Progenitor cell of endocrine pancreas (in vitro differentiated cells): ENCODE data around the gene CENPU. TPM values are rescaled to one million over a fixed set of nuclear protein-coding genes. Genes with fewer than 3 reads are reported as not detected.

ENCODE experiments used
- DNase-seq: peaks from one replicate; pipeline ENCODE4 v3.0.0; 2021; ENCODE audit warnings: low spot score; ENCODE audit not compliant: unreplicated experiment
- H3K27ac Mint-ChIP-seq: 2 replicates; pipeline ENCODE4 v1.8.0; 2021; ENCODE audit warnings: mild to moderate bottlenecking, moderate library complexity, mixed read lengths
- H3K27me3 Mint-ChIP-seq: 2 replicates; pipeline ENCODE4 v1.8.0; 2021; ENCODE audit warnings: mixed read lengths
- H3K36me3 Mint-ChIP-seq: 2 replicates; pipeline ENCODE4 v1.8.0; 2022; ENCODE audit warnings: mixed read lengths; ENCODE audit not compliant: insufficient read depth
- H3K4me1 Mint-ChIP-seq: 2 replicates; pipeline ENCODE4 v1.8.0; 2021; ENCODE audit warnings: low read depth, mixed read lengths
- H3K4me3 Mint-ChIP-seq: 2 replicates; pipeline ENCODE4 v1.8.0; 2021; ENCODE audit warnings: low read depth, mild to moderate bottlenecking, moderate library complexity, mixed read lengths
- H3K9me3 Mint-ChIP-seq: 2 replicates; pipeline ENCODE4 v1.8.0; 2021; ENCODE audit warnings: low read depth, mixed read lengths
- CTCF ChIP-seq: fragments of 200-600 bp; sonication (generic); IDR thresholded peaks from one replicate; pipeline ENCODE4 v1.5.0; 2021; ENCODE audit warnings: antibody characterized with exemption, mild to moderate bottlenecking; ENCODE audit not compliant: unreplicated experiment
- total RNA-seq: library from RNA; stranded (reverse); gene quantifications from 2 replicates; pipeline ENCODE4 v1.2.1, GENCODE V29; 2021

CENPU gene
- total RNA-seq, 1 donor from 2014 or later = 39.2 TPM

- no peak overlapping the region for H3K4me3 Mint-ChIP-seq
- DNase-seq = no peak
- no peaks in the 10 kb centered on the region for H3K36me3 Mint-ChIP-seq
- no peaks in the 10 kb centered on the region for H3K4me1 Mint-ChIP-seq
- H3K27ac Mint-ChIP-seq = no peak overlapping the region
- TF ChIP-seq CTCF = no peak
- peaks cover 3% of the 10 kb centered on the region for H3K27me3 Mint-ChIP-seq
- H3K9me3 Mint-ChIP-seq = no peaks in the 10 kb centered on the region
These were observed 26.8 kb upstream of the CENPU start for GRCh38 chr4:184760681-184761080.

DNA sequence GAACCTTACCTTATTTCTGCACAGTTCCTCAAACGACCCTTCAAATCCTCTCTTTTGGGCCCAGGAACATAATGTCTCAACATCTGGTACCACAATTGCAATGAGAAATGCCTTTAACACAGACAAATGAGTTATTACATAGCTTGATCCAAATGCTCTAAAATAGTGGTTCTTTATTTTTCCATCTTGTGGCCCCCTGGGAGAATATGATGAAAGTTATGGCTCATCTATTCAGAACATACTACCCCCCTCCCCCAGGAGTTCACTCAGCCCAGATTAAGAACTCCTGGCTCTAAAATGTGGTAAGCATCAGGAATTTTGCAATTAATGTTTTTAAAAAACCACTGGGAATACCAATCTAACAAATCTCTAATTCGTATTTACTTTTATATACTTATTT, 23.9 kb upstream of the CENPU start:
- DNase-seq = no peak
- Mint-ChIP-seq H3K9me3 (no peaks in the 10 kb centered on the region), H3K4me1 (no peaks in the 10 kb centered on the region), H3K36me3 (no peaks in the 10 kb centered on the region), H3K4me3 (no peak overlapping the region), H3K27me3 (no peaks in the 10 kb centered on the region), H3K27ac (no peak overlapping the region)
- no peak for TF ChIP-seq CTCF

DNA sequence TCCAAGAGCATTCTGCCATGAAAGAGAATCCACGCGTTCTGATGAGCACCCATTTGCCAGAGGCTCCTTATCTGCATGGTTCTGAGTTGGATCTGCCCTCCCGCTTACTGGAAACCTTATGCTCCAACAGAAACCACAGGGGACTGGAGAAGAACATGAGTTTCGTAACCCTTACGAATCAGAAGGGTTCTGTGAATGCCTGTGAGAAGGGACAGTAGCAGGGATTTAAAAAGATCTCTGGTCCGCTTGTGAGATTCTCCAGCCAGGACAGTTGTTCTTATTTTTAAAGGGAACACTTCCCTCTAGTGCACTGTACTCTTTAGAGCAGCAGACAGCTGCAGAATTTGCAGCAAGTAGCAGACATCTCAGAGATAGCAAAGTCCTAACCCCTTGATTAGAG, 22.5 kb upstream of the CENPU start:
- no peak overlapping the region for H3K4me3 Mint-ChIP-seq
- peaks cover 3% of the 10 kb centered on the region for H3K27me3 Mint-ChIP-seq
- DNase-seq = no peak
- peaks cover 1% of the 10 kb centered on the region for H3K4me1 Mint-ChIP-seq
- H3K27ac Mint-ChIP-seq = no peak overlapping the region
- TF ChIP-seq CTCF = no peak
- H3K36me3 Mint-ChIP-seq = no peaks in the 10 kb centered on the region
- H3K9me3 Mint-ChIP-seq = no peaks in the 10 kb centered on the region

- H3K27ac Mint-ChIP-seq = no peak overlapping the region
- TF ChIP-seq CTCF = no peak
These were observed 21.4 kb upstream of the CENPU start for GRCh38 chr4:184755278-184755677.

DNA sequence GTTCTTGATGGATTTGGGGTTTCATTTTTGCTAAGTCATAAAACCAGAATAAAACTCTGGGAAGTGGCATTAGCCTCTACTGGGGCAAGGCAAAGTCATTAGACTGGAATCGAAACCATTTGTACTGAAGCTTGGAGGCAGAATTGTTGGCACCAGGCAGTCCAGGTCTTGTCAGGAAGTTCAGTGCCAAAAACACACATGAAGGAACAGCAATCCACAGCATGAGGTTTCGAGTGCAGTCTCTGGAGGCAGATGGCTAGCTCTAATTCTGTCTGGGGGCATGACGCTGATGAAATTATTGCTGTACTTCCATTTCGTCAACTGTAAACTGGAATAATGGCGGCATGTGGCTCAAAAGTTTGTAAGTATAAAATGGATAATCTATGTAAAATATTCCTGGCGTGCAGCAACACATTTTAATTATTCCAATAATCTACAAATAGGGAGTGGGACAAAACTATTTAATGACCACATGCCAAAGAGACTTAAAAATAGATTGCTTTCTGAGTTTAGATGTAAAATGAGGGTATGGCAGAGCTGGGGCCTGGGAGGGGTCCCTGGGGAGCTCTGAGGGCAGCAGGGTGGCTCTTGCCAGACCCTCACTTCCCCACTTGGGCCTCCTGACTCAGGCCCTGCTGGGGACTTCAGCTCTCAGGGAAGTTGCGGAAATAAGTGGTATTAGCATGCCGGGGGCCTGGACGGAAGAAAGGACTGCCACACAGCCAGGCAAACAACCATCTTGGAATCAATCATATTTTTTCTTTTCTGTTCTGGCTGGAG, 18.8 kb upstream of the CENPU start:
- H3K9me3 Mint-ChIP-seq = no peaks in the 10 kb centered on the region
- no peaks in the 10 kb centered on the region for H3K36me3 Mint-ChIP-seq
- DNase-seq = no peak
- H3K27ac Mint-ChIP-seq = no peak overlapping the region
- no peak for TF ChIP-seq CTCF
- peaks cover 13% of the 10 kb centered on the region for H3K4me1 Mint-ChIP-seq
- H3K27me3 Mint-ChIP-seq = peaks cover 9% of the 10 kb centered on the region
- H3K4me3 Mint-ChIP-seq = no peak overlapping the region

More at GRCh38 chr4:184755278-184755677, 21.4 kb upstream of the CENPU start:
- Mint-ChIP-seq H3K36me3 (no peaks in the 10 kb centered on the region), H3K9me3 (no peaks in the 10 kb centered on the region), H3K4me1 (peaks cover 8% of the 10 kb centered on the region), H3K27me3 (peaks cover 9% of the 10 kb centered on the region), H3K4me3 (no peak overlapping the region)
- no peak for DNase-seq
